Erythroblast (primary cell): ENCODE measurements around the gene LINC00305.

Source experiments
- GATA1 ChIP-seq: IDR thresholded peaks from 2 replicates; pipeline ENCODE4 v1.6.1; 2011; ENCODE audit warnings: low read depth, mild to moderate bottlenecking, control low read depth, low read length, moderate library complexity
- POLR2A ChIP-seq: IDR thresholded peaks from 2 replicates; pipeline ENCODE4 v1.6.1; 2011; ENCODE audit warnings: mild to moderate bottlenecking, low read length

- no peak for TF ChIP-seq POLR2A
- TF ChIP-seq GATA1: no peak
Observed at GRCh38 chr18:64073971-64074370, 74.9 kb downstream of the LINC00305 start.
